Lung (tissue), 12 donors: Measurements from ENCODE around the gene NPAS3. TPM values are rescaled to one million over a fixed set of nuclear protein-coding genes. Genes with fewer than 3 reads are reported as not detected.

Source experiments
- ATAC-seq: fragments of 200-7000 bp; cut with Tn5 transposase; one replicate; pipeline ENCODE4 v1.9.1; 2020; ENCODE audit warnings: moderate number of reproducible peaks; ENCODE audit not compliant: insufficient read depth, low FRiP score
- DNase-seq, 3 donors: peaks; one replicate each; pipeline ENCODE4 v3.0.0-alpha.2; 2013 to 2017
- H3K27ac ChIP-seq, 2 donors: one replicate each; pipeline ENCODE4 v1.5.1; 2013; ENCODE audit warnings: mild to moderate bottlenecking in 2 of 2, moderate library complexity in 2 of 2, control low read depth in 1 of 2, inconsistent platforms in 1 of 2, low read depth in 1 of 2, low read length in 1 of 2
- H3K27me3 ChIP-seq, 3 donors: one replicate each; pipeline ENCODE4 v1.5.1; 2013; ENCODE audit warnings: low read length in 2 of 3; ENCODE audit not compliant: control insufficient read depth in 3 of 3, insufficient read depth in 3 of 3
- H3K36me3 ChIP-seq, 4 donors: one replicate each; pipeline ENCODE4 v1.5.1; 2013; ENCODE audit warnings: low read length in 4 of 4, mild to moderate bottlenecking in 1 of 4, moderate library complexity in 1 of 4; ENCODE audit not compliant: control insufficient read depth in 4 of 4, insufficient read depth in 4 of 4
- H3K4me1 ChIP-seq, 5 donors: one replicate each; pipeline ENCODE4 v1.5.1; 2013; ENCODE audit warnings: low read length in 5 of 5, mild to moderate bottlenecking in 2 of 5, moderate library complexity in 1 of 5; ENCODE audit not compliant: control insufficient read depth in 5 of 5, insufficient read depth in 5 of 5
- H3K4me3 ChIP-seq: one replicate; pipeline ENCODE4 v1.5.1; 2013; ENCODE audit warnings: mild to moderate bottlenecking, control low read depth, moderate library complexity
- H3K9ac ChIP-seq, 2 donors: one replicate each; pipeline ENCODE4 v1.5.1; 2013; ENCODE audit warnings: low read length in 2 of 2, control low read depth in 1 of 2; ENCODE audit not compliant: insufficient read depth in 1 of 2
- H3K9me3 ChIP-seq, 4 donors: one replicate each; pipeline ENCODE4 v1.5.1; 2013; ENCODE audit warnings: low read length in 3 of 4, mild to moderate bottlenecking in 1 of 4, moderate library complexity in 1 of 4; ENCODE audit not compliant: control insufficient read depth in 4 of 4, insufficient read depth in 3 of 4
- CTCF ChIP-seq: IDR thresholded peaks from 2 replicates; pipeline ENCODE4 v1.5.1; 2012; ENCODE audit warnings: mild to moderate bottlenecking; ENCODE audit errors: control extremely low read depth, extremely low read depth
- WGBS, 2 donors: extraction: QIAGEN DNeasy Blood & Tissue Kit; methylation state at CpG; one replicate each; pipeline ENCODE4 v1.1.7; 2013; 5-methylcytosine and 5-hydroxymethylcytosine counted together
- polyA plus RNA-seq, 2 donors: library from polyadenylated mRNA; stranded (reverse); fragments of 200-250 nt; gene quantifications; one replicate each; pipeline ENCODE4 v1.2.1, GENCODE V29; 2013
- total RNA-seq, 2 donors: library from RNA; depleted of rRNA in 1 of 2; stranded (reverse); fragments of >200 nt in 1 of 2; gene quantifications; one replicate each; pipeline ENCODE4 v1.2.1, GENCODE V29; 2014 to 2021
- donor health status: control.
- donor health status: control.
- donor health status: Bipolar disorder and iron deficiency.
- donor health status: healthy.
- donor health status: DM: yes; HTN: yes; CAD: no.

The NPAS3 gene
- total and polyA plus RNA-seq, 4 donors, result 0.13 to 0.48 (median 0.33) TPM

- no peaks in the 10 kb centered on the region for H3K4me1 ChIP-seq
- H3K4me3 ChIP-seq, result no peak overlapping the region
- H3K27me3 ChIP-seq, result peaks cover 0 to 5% (median 2%) of the 10 kb centered on the region in 3 donors
- no peak for TF ChIP-seq CTCF
- H3K36me3 ChIP-seq, result no peaks in the 10 kb centered on the region
- DNase-seq, result no peak
- peaks cover 0 to 3% (median 0%) of the 10 kb centered on the region in 4 donors for H3K9me3 ChIP-seq
- 57 to 63% methylated on average over 2 of the region's 2 CpGs for WGBS, 2 donors
- H3K27ac ChIP-seq, result no peak overlapping the region
- no peak overlapping the region for H3K9ac ChIP-seq
- no peak for ATAC-seq
Observed at GRCh38 chr14:33381717-33382116, 443.0 kb downstream of the NPAS3 start.

- no peak overlapping the region for H3K27ac ChIP-seq
- H3K9me3 ChIP-seq, result peaks cover 0 to 3% (median 0%) of the 10 kb centered on the region in 4 donors
- H3K4me3 ChIP-seq, result no peak overlapping the region
- no peak for DNase-seq
- H3K9ac ChIP-seq, result no peak overlapping the region
- H3K4me1 ChIP-seq, result peaks cover 0 to 8% (median 0%) of the 10 kb centered on the region in 5 donors
- peaks cover 0 to 5% (median 0%) of the 10 kb centered on the region in 3 donors for H3K27me3 ChIP-seq
- TF ChIP-seq CTCF, result no peak
- ATAC-seq, result no peak
- no peaks in the 10 kb centered on the region for H3K36me3 ChIP-seq
Observed at GRCh38 chr14:33386140-33386539, 447.5 kb downstream of the NPAS3 start.

DNA sequence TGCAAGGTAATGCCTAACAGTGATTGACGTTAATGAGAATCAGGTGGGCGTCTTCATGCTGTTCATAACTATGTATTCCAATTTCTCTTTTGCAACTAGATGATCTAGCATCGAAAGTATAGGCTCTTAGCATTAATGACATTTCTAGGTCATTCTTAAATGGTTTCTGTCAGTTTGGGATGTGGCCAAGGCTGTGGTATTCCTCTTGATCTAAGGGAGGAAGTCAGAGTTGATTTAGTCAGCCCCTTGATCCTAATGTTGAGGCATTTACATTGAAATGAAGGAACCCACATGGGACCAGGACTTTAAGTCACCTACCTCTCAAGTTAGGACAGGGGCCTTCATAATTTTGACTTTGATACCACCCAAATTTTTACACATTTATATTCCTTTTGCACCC is 448.1 kb downstream of the NPAS3 start:
- Histone ChIP-seq H3K4me1 (peaks cover 0 to 8% (median 0%) of the 10 kb centered on the region in 5 donors), H3K9ac (no peak overlapping the region), H3K27ac (no peak overlapping the region), H3K4me3 (no peak overlapping the region), H3K9me3 (peaks cover 0 to 3% (median 0%) of the 10 kb centered on the region in 4 donors), H3K36me3 (no peaks in the 10 kb centered on the region), H3K27me3 (peaks cover 0 to 5% (median 0%) of the 10 kb centered on the region in 3 donors)
- no peak for ATAC-seq
- 76 to 77% methylated on average over 3 of the region's 3 CpGs for WGBS, 2 donors
- peak in 1 of 3 donors; percentile 13 for DNase-seq
- TF ChIP-seq CTCF, result no peak

DNA sequence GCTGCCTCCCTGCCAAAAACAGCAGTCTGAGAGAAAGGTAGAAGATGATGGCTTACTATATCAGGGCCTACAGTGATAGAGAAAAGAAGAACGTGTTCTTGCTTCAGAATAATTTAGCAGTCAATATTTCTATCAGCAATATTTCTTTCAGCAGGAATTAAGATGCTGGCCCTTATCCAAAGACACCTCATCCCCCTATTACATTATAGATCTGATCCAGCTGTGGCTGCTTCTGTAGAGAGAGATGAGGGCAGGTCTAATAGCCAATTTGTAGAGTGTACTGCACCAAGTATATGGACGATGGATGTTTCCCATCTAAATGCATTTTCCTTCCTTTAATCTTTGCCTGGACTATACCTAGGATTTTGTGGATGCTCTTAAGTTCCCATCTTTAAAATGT is 451.7 kb downstream of the NPAS3 start:
- H3K4me3 ChIP-seq, result no peak overlapping the region
- H3K36me3 ChIP-seq, result no peaks in the 10 kb centered on the region
- WGBS, 2 donors, result 68 to 88% methylated on average over 2 of the region's 2 CpGs
- peaks cover 0 to 8% (median 0%) of the 10 kb centered on the region in 5 donors for H3K4me1 ChIP-seq
- H3K27me3 ChIP-seq, result no peaks in the 10 kb centered on the region
- peak in 2 of 3 donors; percentile 44 to 52 for DNase-seq
- peaks cover 0 to 3% (median 0%) of the 10 kb centered on the region in 4 donors for H3K9me3 ChIP-seq
- no peak for ATAC-seq
- H3K27ac ChIP-seq, result no peak overlapping the region
- H3K9ac ChIP-seq, result no peak overlapping the region
- no peak for TF ChIP-seq CTCF
